VCaP (cell line): ENCODE measurements around the gene SHLD3.
"Not testable (repeated sequence)": the region's sequence is repeated elsewhere in the genome, so short reads cannot be mapped to it uniquely, and the experiment has no call there.

Source experiments
- H3K27ac ChIP-seq: fragments of 450-650 bp; 2 replicates; pipeline ENCODE4 v1.5.1; 2017
- CTCF ChIP-seq: fragments of 450-650 bp; conservative IDR thresholded peaks from 2 replicates; pipeline ENCODE4 v1.5.1; 2017; ENCODE audit warnings: mild to moderate bottlenecking, moderate library complexity

SHLD3 gene

DNA sequence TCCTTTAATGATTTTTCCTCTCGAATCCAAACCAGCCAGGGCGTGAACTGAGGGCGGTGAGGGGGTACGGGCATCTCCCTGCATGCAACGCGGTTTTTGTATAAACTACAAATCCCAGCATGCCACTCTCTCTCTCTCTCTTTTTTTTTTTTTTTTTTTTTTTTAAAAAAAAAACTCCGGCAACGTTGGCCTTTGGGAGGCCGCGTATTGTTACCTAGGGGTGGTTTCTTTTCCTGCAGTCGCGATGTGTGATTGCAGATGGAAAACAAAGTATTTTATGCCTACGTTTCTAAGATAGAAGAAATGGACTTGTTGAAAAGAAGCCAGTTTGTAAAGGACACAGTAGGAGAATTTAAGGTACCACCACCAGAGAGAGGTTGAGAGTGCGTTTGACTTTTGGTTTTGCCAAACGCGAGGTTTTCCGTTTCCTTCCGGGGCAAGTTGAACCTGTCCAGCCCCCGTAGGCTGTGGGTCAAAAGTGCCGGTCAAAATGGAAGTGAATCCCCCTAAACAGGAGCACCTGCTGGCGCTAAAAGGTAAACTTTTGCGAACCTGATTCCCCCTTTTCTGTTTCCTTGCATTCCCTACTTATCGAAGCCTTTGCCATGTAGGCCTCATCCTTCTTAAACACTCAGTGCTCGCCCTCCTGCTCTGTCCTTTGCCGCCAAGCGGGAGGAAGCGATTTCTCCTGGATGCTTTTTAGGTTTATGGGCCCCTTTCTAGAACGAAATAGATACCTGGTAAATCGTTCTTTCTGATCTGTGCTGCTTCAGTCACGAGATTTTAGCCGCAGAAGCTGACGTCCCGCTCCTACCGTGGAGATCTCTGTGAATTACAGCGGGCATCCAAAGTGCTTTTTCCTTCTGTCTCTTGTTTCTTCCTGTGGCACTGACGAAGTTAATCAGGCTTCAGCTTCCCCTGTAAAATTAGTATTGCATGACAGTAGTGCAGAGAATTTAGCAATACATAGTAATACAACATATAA is at the start of gene SHLD3, which contains the start of gene TRAPPC13:
Gene SHLD3 (plus strand): TSS at position 457 of the 985 bp plus-strand sequence. CDS start 4,561 bp downstream, outside the sequence.
Gene TRAPPC13 (plus strand): TSS at position 457 of the 985 bp plus-strand sequence. CDS start 34 bp downstream, at position 491.
- peak within 1 kb of the TSS; percentile 84 for H3K27ac ChIP-seq
- TF ChIP-seq CTCF, result no peak

- no peak for TF ChIP-seq CTCF
- H3K27ac ChIP-seq, result no peak overlapping the region
Observed at GRCh38 chr5:65577141-65577540, 47.7 kb upstream of the SHLD3 start.

- H3K27ac ChIP-seq, result no peak overlapping the region
- TF ChIP-seq CTCF, result peak; percentile 25; the same call in 1 of the 2 replicates
Observed at GRCh38 chr5:65588694-65589093, 36.1 kb upstream of the SHLD3 start.

DNA sequence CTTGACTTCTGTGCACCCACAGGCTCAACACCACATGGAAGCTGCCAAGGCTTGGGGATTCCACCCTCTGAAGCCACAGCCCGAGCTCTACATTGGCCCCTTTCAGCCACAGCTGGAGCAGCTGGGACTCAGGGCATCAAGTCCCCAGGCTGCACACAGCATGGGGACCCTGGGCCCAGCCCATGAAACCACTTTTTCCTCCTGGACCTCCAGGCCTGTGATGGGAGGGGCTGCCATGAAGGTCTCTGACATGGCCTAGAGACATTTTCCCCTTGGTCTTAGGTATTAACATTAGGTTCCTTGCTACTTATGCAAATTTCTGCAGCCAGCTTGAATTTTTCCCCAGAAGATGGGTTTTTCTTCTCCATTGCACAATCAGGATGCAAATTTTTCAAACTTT is 23.1 kb upstream of the SHLD3 start:
- H3K27ac ChIP-seq, result not testable (repeated sequence)

DNA sequence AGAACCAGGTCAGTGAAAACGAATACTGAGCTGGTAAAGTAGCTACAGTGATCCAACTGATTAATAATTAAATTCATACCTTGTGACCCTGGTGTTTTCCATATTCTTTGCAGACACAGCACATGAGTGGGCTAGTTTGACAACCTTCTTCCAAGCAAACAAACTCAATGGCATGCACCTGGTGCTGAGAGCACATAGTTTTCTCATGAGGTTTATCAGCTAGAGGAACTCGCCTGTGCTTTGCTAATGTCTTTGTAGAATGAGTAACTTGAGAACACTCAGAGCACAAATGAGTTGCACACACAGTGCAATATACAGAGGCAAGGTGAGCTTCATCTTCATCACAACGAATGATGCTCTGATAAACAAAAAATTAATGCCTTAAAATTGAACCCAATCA is 13.3 kb upstream of the SHLD3 start:
- TF ChIP-seq CTCF, result no peak
- H3K27ac ChIP-seq, result no peak overlapping the region

GRCh38 chr5:65612298-65612907 is 12.4 kb upstream of the SHLD3 start:
- H3K27ac ChIP-seq, result no peak overlapping the region
- TF ChIP-seq CTCF, result no peak

GRCh38 chr5:65620021-65620420 is 4.8 kb upstream of the SHLD3 start:
- no peak overlapping the region for H3K27ac ChIP-seq
- TF ChIP-seq CTCF, result no peak

DNA sequence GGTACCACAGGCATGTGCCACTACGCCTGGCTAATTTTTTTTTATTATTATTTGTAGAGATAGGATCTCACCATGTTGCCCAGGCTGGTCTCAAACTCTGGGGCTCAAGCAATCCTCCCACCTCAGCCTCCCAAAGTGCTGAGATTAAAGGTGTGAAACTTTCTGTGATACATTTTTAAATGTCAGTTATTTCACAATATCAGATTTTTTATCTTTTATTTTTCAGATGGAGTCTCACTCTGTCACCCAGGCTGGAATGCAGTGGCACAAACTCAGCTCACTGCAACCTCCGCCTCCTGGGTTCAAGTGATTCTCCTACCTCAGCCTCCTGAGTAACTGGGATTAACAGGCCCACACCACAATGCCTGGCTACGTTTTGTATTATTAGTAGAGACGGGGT is 2.9 kb upstream of the SHLD3 start:
- not testable (repeated sequence) for H3K27ac ChIP-seq
